Lung (tissue), 12 donors: ENCODE results near the gene FBXO11. TPM values are rescaled to one million over a fixed set of nuclear protein-coding genes. Genes with fewer than 3 reads are reported as not detected.

ENCODE experiments used
- ATAC-seq: fragments of 200-7000 bp; cut with Tn5 transposase; one replicate; pipeline ENCODE4 v1.9.1; 2020; ENCODE audit warnings: moderate number of reproducible peaks; ENCODE audit not compliant: insufficient read depth, low FRiP score
- DNase-seq, 3 donors: peaks; one replicate each; pipeline ENCODE4 v3.0.0-alpha.2; 2013 to 2017
- H3K27ac ChIP-seq, 2 donors: one replicate each; pipeline ENCODE4 v1.5.1; 2013; ENCODE audit warnings: mild to moderate bottlenecking in 2 of 2, moderate library complexity in 2 of 2, control low read depth in 1 of 2, inconsistent platforms in 1 of 2, low read depth in 1 of 2, low read length in 1 of 2
- H3K27me3 ChIP-seq, 3 donors: one replicate each; pipeline ENCODE4 v1.5.1; 2013; ENCODE audit warnings: low read length in 2 of 3; ENCODE audit not compliant: control insufficient read depth in 3 of 3, insufficient read depth in 3 of 3
- H3K36me3 ChIP-seq, 4 donors: one replicate each; pipeline ENCODE4 v1.5.1; 2013; ENCODE audit warnings: low read length in 4 of 4, mild to moderate bottlenecking in 1 of 4, moderate library complexity in 1 of 4; ENCODE audit not compliant: control insufficient read depth in 4 of 4, insufficient read depth in 4 of 4
- H3K4me1 ChIP-seq, 5 donors: one replicate each; pipeline ENCODE4 v1.5.1; 2013; ENCODE audit warnings: low read length in 5 of 5, mild to moderate bottlenecking in 2 of 5, moderate library complexity in 1 of 5; ENCODE audit not compliant: control insufficient read depth in 5 of 5, insufficient read depth in 5 of 5
- H3K4me3 ChIP-seq: one replicate; pipeline ENCODE4 v1.5.1; 2013; ENCODE audit warnings: mild to moderate bottlenecking, control low read depth, moderate library complexity
- H3K9ac ChIP-seq, 2 donors: one replicate each; pipeline ENCODE4 v1.5.1; 2013; ENCODE audit warnings: low read length in 2 of 2, control low read depth in 1 of 2; ENCODE audit not compliant: insufficient read depth in 1 of 2
- H3K9me3 ChIP-seq, 4 donors: one replicate each; pipeline ENCODE4 v1.5.1; 2013; ENCODE audit warnings: low read length in 3 of 4, mild to moderate bottlenecking in 1 of 4, moderate library complexity in 1 of 4; ENCODE audit not compliant: control insufficient read depth in 4 of 4, insufficient read depth in 3 of 4
- WGBS, 2 donors: extraction: QIAGEN DNeasy Blood & Tissue Kit; methylation state at CpG; one replicate each; pipeline ENCODE4 v1.1.7; 2013; 5-methylcytosine and 5-hydroxymethylcytosine counted together
- polyA plus RNA-seq, 2 donors: library from polyadenylated mRNA; stranded (reverse); fragments of 200-250 nt; gene quantifications; one replicate each; pipeline ENCODE4 v1.2.1, GENCODE V29; 2013
- total RNA-seq, 2 donors: library from RNA; depleted of rRNA in 1 of 2; stranded (reverse); fragments of >200 nt in 1 of 2; gene quantifications; one replicate each; pipeline ENCODE4 v1.2.1, GENCODE V29; 2014 to 2021
- TF ChIP-seq, protein P1 (sequence below): IDR thresholded peaks from 2 replicates; pipeline ENCODE4 v1.5.1; 2012; ENCODE audit warnings: mild to moderate bottlenecking; ENCODE audit errors: control extremely low read depth, extremely low read depth
- donor health status: control.
- donor health status: control.
- donor health status: Bipolar disorder and iron deficiency.
- donor health status: healthy.
- donor health status: DM: yes; HTN: yes; CAD: no.

Gene FBXO11
- total and polyA plus RNA-seq, 4 donors: 21.9 to 157 (median 42.8) TPM

DNA sequence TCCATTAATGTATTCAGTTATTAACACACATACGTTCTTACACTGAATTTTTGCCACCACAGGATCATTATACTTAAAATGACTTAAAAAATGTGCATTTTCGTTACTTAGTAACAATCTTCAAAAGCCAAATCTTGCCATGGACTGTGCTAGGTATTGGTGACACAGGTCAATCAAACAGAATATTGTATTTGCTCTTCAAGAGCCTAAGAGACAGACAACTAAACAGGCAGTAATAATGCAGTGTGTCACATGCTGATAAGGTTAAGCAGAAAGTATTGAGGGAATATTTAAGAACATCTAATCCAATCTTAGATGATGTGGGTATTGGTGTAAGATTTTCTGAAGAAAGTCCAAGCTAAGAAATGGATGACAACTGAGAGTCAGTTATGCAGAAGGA is 56.9 kb downstream of the FBXO11 start:
- Histone ChIP-seq H3K27ac (no peak overlapping the region), H3K4me3 (no peak overlapping the region), H3K4me1 (peaks cover 0 to 27% (median 0%) of the 10 kb centered on the region in 5 donors), H3K9me3 (no peaks in the 10 kb centered on the region), H3K27me3 (no peaks in the 10 kb centered on the region), H3K9ac (no peak overlapping the region), H3K36me3 (peaks cover 0 to 3% (median 0%) of the 10 kb centered on the region in 4 donors)
- ATAC-seq: no peak
- DNase-seq: no peak
- WGBS, 2 donors: 81 to 85% methylated on average over 2 of the region's 2 CpGs
- TF ChIP-seq, protein P1, sequence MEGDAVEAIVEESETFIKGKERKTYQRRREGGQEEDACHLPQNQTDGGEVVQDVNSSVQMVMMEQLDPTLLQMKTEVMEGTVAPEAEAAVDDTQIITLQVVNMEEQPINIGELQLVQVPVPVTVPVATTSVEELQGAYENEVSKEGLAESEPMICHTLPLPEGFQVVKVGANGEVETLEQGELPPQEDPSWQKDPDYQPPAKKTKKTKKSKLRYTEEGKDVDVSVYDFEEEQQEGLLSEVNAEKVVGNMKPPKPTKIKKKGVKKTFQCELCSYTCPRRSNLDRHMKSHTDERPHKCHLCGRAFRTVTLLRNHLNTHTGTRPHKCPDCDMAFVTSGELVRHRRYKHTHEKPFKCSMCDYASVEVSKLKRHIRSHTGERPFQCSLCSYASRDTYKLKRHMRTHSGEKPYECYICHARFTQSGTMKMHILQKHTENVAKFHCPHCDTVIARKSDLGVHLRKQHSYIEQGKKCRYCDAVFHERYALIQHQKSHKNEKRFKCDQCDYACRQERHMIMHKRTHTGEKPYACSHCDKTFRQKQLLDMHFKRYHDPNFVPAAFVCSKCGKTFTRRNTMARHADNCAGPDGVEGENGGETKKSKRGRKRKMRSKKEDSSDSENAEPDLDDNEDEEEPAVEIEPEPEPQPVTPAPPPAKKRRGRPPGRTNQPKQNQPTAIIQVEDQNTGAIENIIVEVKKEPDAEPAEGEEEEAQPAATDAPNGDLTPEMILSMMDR: no peak

DNA sequence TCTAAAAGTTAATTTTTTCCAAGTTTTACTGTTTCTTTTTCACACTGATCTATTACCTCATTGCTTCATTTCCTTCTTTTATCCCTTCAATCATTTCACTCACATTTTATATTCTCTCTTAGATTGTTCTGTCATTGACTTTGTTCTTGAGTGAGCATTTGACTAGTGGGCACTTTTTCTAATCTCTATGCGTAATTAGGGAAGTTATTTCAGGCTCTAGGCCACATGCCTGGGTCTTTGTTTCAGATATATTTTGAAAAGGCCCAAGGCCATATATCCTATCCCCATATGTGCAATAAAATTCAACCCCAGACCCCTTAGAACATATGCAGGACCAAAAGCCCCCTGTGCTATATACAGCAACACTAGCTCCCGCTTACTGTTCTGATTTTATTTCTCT is 62.1 kb downstream of the FBXO11 start:
- peaks cover 0 to 16% (median 2%) of the 10 kb centered on the region in 5 donors for H3K4me1 ChIP-seq
- ATAC-seq (no peak), DNase-seq (no peak)
- WGBS, 2 donors: 89 to 90% methylated on average over 2 of the region's 2 CpGs
- no peak overlapping the region for H3K27ac ChIP-seq
- H3K9me3 ChIP-seq: no peaks in the 10 kb centered on the region
- H3K27me3 ChIP-seq: no peaks in the 10 kb centered on the region
- no peak overlapping the region for H3K9ac ChIP-seq
- TF ChIP-seq, protein P1: no peak
- H3K36me3 ChIP-seq: peaks cover 0 to 2% (median under 1%) of the 10 kb centered on the region in 4 donors
- H3K4me3 ChIP-seq: no peak overlapping the region

DNA sequence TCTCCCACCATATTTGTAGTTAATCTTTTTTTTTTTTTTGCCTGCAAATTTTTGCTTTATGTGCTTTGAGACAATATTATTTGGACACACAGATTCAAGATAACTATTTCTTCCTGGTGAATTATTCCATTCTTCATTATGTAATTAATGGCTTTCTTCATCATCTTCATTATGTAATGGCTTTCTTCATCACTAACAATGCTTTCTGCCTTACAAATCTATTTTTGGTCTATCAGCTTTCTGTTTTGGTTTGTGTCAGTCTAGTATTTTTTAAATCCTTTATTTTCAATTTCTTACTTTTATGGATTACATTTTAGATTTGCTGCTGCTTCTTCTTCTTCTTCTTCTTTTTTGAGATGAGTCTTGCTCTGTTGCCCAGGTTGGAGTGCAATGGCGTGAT is 62.9 kb downstream of the FBXO11 start:
- no peaks in the 10 kb centered on the region for H3K9me3 ChIP-seq
- H3K27me3 ChIP-seq: no peaks in the 10 kb centered on the region
- peaks cover 1 to 6% (median 5%) of the 10 kb centered on the region in 4 donors for H3K36me3 ChIP-seq
- H3K4me3 ChIP-seq: no peak overlapping the region
- 100% methylated on average over 1 of the region's 1 CpG for WGBS, 2 donors
- H3K9ac ChIP-seq: no peak overlapping the region
- no peak for DNase-seq
- TF ChIP-seq, protein P1: no peak
- no peak overlapping the region for H3K27ac ChIP-seq
- no peak for ATAC-seq
- H3K4me1 ChIP-seq: peaks cover 0 to 16% (median 2%) of the 10 kb centered on the region in 5 donors

DNA sequence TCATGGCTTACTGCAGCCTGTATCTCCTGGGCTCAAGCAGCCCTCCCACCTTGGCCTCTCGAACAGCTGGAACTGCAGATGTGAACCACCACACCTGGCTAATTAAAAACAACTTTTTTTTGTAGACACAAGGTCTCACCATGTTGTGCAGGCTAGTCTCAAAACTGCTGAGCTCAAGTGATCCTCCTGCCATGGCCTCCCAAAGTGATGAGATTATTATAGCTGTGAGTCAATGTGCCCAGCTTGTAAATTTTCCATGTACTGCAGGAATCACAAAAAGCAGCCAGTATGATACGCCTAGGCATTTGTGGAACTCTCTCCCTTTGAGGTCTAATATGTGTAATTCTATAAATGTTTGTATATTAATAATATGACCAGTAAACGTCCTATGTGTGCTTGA is 63.5 kb downstream of the FBXO11 start:
- DNase-seq: no peak
- 89 to 95% methylated on average over 3 of the region's 3 CpGs for WGBS, 2 donors
- Histone ChIP-seq H3K9ac (no peak overlapping the region), H3K27me3 (no peaks in the 10 kb centered on the region), H3K4me1 (peaks cover 0 to 16% (median 2%) of the 10 kb centered on the region in 5 donors), H3K4me3 (no peak overlapping the region), H3K27ac (no peak overlapping the region), H3K36me3 (peaks cover 1 to 7% (median 6%) of the 10 kb centered on the region in 4 donors), H3K9me3 (no peaks in the 10 kb centered on the region)
- no peak for ATAC-seq
- TF ChIP-seq, protein P1: no peak
